ENCODE results near the gene MAP2K5. TPM values are rescaled to one million over a fixed set of nuclear protein-coding genes. Genes with fewer than 3 reads are reported as not detected.

MAP2K5 gene
- total RNA-seq, 4 donors from 2014 or later: 7.7 to 15.1 (median 12.0) TPM

GRCh38 chr15:67782691-67782991, 240.1 kb downstream of the MAP2K5 start:
- Histone ChIP-seq H3K4me1 (no peaks in the 10 kb centered on the region), H3K36me3 (peaks cover 0 to 32% of the 10 kb centered on the region in 2 donors), H3K27ac (no peak overlapping the region), H3K27me3 (no peaks in the 10 kb centered on the region), H3K9me3 (no peaks in the 10 kb centered on the region), H3K4me3 (no peak overlapping the region)
- TF ChIP-seq CTCF (IDR thresholded peaks at IDR 0.05): no peak
- no peak for ATAC-seq
- 70% methylated on average over 7 of the region's 7 CpGs; no CpG with 5 or more reads in 1 of the 2 donors for WGBS, 2 donors (ENCODE audit: low coverage in 1 of 2)

- Histone ChIP-seq H3K27me3 (no peaks in the 10 kb centered on the region), H3K36me3 (peaks cover 0 to 32% of the 10 kb centered on the region in 2 donors), H3K27ac (no peak overlapping the region), H3K4me1 (no peaks in the 10 kb centered on the region), H3K4me3 (no peak overlapping the region), H3K9me3 (no peaks in the 10 kb centered on the region)
- TF ChIP-seq POLR2AphosphoS5 (IDR thresholded peaks at IDR 0.05): no peak
- TF ChIP-seq POLR2A (IDR thresholded peaks at IDR 0.05): no peak
- no peak for TF ChIP-seq EP300 (IDR thresholded peaks at IDR 0.05)
- TF ChIP-seq CTCF (IDR thresholded peaks at IDR 0.05): no peak
- WGBS, 2 donors (ENCODE audit: low coverage in 1 of 2): 75 to 92% methylated on average over 5 to 7 of the region's 7 CpGs
- ATAC-seq: no peak
These were observed 240.8 kb downstream of the MAP2K5 start for GRCh38 chr15:67783303-67783702.

GRCh38 chr15:67784090-67784781, 241.7 kb downstream of the MAP2K5 start:
- no peaks in the 10 kb centered on the region for H3K4me1 ChIP-seq
- ATAC-seq: no peak
- 89 to 92% methylated on average over 2 of the region's 4 CpGs for WGBS, 2 donors (ENCODE audit: low coverage in 1 of 2)
- TF ChIP-seq POLR2A (IDR thresholded peaks at IDR 0.05) (no peak), POLR2AphosphoS5 (IDR thresholded peaks at IDR 0.05) (no peak), CTCF (IDR thresholded peaks at IDR 0.05) (no peak), EP300 (IDR thresholded peaks at IDR 0.05) (no peak)
- no peak overlapping the region for H3K4me3 ChIP-seq
- H3K36me3 ChIP-seq: peaks cover 0 to 32% of the 10 kb centered on the region in 2 donors
- H3K9me3 ChIP-seq: no peaks in the 10 kb centered on the region
- no peaks in the 10 kb centered on the region for H3K27me3 ChIP-seq
- no peak overlapping the region for H3K27ac ChIP-seq

GRCh38 chr15:67784856-67785430, 242.4 kb downstream of the MAP2K5 start:
- no peaks in the 10 kb centered on the region for H3K9me3 ChIP-seq
- 60 to 85% methylated on average over 3 to 5 of the region's 12 CpGs for WGBS, 2 donors (ENCODE audit: low coverage in 1 of 2)
- no peaks in the 10 kb centered on the region for H3K27me3 ChIP-seq
- no peaks in the 10 kb centered on the region for H3K4me1 ChIP-seq
- no peak overlapping the region for H3K4me3 ChIP-seq
- no peak overlapping the region for H3K27ac ChIP-seq
- TF ChIP-seq POLR2A (IDR thresholded peaks at IDR 0.05) (no peak), EP300 (IDR thresholded peaks at IDR 0.05) (no peak), POLR2AphosphoS5 (IDR thresholded peaks at IDR 0.05) (no peak), CTCF (IDR thresholded peaks at IDR 0.05) (no peak)
- ATAC-seq: no peak
- peaks cover 0 to 32% of the 10 kb centered on the region in 2 donors for H3K36me3 ChIP-seq

- 66 to 73% methylated on average over 3 to 4 of the region's 5 CpGs for WGBS, 2 donors (ENCODE audit: low coverage in 1 of 2)
- Histone ChIP-seq H3K4me3 (no peak overlapping the region), H3K36me3 (peaks cover 0 to 32% of the 10 kb centered on the region in 2 donors), H3K4me1 (no peaks in the 10 kb centered on the region), H3K9me3 (no peaks in the 10 kb centered on the region), H3K27ac (no peak overlapping the region), H3K27me3 (no peaks in the 10 kb centered on the region)
- ATAC-seq: no peak
- TF ChIP-seq EP300 (IDR thresholded peaks at IDR 0.05) (no peak), POLR2AphosphoS5 (IDR thresholded peaks at IDR 0.05) (no peak), CTCF (IDR thresholded peaks at IDR 0.05) (no peak)
These were observed 242.9 kb downstream of the MAP2K5 start for GRCh38 chr15:67785431-67785830.
